HG02852 (cell line): ENCODE results near the gene LRIG3.

ENCODE experiments used
- ATAC-seq: cut with Tn5 transposase; IDR thresholded peaks from one replicate; pipeline ENCODE4 v1.9.1; 2021; ENCODE audit warnings: mild to moderate bottlenecking, moderate library complexity; ENCODE audit not compliant: unreplicated experiment

Gene LRIG3

DNA sequence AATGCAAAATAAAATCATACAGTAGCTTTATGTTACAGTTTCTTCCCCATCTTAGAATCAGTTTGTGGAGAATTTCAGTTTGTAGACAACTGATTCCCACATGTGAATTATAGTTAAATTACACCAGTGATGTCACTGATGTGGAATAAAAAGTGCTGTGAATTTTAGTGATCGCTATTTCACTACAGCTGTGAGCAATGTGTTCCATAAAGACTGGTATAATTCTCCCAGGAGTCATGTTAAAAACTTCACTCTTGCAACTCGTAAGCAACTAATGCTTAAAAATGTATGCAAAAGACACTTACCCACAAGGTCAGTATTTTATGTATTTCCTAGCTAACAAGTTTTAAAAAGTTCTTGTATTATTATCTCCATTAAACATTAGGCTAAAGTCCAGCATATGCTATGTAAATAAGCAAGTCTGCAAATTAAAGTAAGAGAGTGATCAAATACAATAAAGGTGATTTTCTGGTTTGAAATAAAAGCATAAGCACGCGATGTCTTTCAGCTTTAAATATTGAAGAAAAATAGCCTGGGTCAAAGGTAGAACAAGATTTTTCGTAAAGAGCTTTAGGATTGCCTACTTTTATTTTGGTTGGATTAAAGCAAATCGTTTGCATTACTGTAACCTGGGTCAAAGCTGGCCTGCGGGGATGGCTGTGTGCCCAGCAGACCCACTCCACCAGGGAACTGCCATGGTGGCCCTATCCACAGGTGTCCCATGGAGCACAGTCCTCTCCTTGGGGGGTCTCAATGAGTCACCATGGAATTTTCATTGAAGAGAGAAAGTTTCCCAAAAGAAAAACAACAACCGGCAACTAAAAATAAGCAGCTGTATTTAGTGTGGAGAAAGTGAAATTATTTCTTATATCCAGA lies 12.7 kb upstream of the LRIG3 start:
- ATAC-seq, result no peak

DNA sequence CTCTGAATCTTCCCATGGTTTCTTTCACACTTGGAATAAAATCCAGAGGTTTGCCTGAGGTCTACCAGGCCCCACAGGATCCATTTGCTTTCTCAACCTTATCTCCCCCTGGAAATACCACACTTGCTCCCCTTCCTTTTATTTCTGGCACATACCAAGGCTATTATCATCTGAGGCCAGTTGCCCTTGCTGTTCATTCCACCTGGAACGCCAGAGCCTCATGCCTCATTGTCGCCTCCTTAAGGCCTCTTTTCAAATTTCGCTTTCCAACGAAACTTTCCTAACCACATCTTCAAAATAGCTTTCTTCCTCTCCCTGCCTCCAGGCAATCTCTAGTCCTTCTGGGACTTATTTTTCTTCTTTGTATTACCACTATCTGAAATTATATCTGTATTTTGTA lies 11.2 kb upstream of the LRIG3 start:
- no peak for ATAC-seq

DNA sequence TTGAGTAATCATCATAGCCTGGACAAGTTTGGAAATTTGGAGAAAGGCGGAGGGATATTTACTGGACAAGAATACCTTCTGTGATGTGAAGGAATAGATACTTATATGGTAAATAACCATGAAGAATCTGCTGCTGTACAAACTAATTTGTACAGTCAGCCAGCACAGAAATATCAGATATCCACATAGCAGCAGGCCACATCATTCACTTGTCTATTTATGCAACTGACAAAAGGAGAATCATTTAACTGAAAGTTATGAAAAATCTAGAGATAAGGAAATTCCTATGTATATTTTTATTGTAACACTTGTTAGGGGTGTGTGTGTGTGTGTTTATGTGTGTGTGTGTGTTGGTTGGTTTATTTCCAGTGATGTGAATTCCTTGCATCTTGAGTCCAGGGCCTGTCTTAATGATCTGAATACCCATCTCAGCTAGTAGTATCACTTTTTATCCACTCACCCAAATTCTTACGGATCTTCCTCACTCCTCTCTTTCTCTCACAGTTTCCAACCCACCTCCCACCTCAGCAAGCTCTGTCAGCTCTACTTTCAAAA lies 10.5 kb upstream of the LRIG3 start:
- ATAC-seq, result no peak

DNA sequence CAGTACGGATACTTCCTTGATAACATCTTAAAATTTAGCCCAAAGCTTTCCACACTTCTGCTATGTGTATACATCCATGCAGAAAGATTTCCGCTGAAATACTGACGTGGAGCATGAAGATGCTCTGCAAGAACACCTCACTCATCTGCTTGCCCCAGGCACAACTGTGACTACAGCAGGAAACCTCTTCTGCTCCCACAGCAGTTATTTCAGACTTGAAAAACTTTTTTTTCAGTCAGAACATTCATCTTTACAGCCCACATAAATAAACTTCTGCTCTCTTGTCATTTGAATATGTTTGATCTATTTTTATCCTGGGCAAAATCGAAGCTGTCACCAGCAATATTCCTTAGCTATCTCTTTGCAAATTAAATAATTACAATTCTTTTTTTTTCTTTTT lies 6.8 kb upstream of the LRIG3 start:
- ATAC-seq, result no peak

GRCh38 chr12:58926586-58926985 lies 6.3 kb upstream of the LRIG3 start:
- ATAC-seq, result no peak

GRCh38 chr12:58925751-58926150 lies 5.4 kb upstream of the LRIG3 start:
- no peak for ATAC-seq

- ATAC-seq, result no peak
Observed at GRCh38 chr12:58925111-58925611, 4.9 kb upstream of the LRIG3 start.

- no peak for ATAC-seq
Observed at GRCh38 chr12:58924652-58925051, 4.3 kb upstream of the LRIG3 start.

GRCh38 chr12:58923781-58924180 lies 3.5 kb upstream of the LRIG3 start:
- ATAC-seq, result no peak

DNA sequence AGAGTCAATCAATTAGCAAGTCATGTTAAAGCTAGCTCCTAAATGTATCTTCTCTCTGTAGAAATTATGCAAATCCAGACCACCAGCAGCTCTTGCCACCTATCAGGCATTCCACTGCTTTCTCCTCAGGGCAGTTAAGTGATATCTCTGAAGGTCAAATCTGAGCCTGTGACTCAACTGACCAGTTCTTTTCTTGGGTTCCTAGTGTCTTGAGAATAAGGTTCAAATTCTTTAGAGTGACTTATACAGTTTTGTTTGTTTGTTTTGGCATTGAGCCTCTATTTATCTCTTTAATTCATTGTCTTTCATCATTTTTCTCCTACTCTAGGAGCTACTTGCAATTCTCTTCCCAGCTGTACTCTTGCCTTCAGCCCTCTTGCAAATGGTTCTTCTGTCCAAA lies 2.5 kb upstream of the LRIG3 start:
- no peak for ATAC-seq

DNA sequence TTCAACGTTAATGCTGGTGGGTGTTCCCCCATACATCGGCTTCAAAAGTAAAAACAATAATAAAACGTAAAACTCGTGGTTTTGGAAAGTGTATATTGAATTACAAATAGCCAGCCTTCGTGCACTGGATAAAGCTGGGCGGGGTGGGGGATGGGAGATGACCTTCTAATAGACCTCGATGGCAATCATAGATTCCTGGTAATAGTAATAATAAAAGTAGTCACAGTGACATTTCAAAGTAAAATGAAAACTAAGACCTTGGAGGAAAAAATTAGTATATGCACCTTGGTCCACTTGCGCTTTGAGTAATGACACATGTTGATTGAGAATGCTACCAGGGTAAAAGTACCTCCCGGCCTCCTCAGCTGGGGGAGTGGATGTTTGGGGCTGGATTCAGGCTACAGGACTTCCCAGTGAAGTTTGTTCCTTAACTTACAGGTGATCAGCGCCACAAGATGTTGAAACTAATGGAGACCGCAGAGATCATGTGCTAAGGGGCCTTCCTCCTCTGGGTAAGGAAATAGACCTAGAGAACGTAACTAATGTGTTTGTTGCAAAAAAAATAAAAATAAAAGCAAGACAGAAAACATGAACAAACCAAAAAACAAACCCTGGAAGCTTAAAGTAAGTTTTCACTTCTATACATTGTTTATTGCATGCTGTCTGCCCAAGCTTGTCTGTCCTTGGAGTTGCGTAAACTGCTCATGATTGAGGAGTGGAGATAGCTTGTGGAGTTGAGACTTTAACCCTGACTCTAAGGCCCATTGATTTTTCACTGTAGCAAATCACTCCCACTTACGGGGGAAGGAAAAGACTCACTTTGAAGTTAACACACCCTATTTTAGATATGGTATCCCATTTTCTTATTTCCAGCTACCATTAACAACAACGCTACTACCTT lies 907 bp upstream of the LRIG3 start:
- ATAC-seq, result no peak

DNA sequence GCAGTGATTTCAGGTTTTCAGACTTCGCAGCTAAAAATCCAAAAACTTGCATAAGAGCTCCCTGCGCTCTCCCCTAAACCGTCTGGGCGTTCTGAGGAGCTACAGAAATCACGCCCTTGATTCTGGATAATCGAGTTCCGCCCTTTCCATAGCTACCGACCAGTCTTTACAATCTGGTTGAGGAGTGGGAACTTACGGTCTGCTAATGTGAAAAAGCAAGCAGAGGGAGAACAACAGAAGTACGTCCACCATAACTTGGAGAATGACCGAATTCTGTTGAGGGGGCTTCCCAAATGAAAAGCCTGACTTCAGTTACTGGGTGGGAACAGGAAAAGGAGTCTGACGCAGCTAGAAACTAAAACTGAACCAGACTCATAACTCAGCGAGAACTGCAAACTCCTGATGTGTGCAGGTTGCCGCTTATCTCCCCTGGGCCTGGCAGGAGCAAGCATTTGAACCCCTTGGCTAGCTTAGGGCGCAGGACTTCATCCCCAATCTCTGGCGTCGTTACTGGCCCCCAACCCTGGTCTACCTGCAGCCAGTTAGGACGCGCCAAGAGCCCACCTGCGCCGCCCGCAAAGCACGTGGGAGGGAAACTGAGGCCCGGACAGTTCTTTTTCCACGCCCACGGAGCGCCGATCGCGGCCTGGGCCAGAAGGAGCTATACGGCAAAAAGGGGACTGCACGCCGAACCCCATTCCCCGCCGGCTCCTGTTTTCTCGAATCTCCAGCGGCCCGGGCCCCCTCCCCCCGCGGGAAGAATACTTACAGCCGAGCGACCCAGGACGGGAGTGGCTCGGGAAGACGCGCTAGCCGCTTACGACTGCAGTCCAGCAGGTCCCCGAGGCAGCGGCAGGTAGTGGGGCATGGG lies 838 bp downstream of the LRIG3 start:
- peak; percentile 35 for ATAC-seq

DNA sequence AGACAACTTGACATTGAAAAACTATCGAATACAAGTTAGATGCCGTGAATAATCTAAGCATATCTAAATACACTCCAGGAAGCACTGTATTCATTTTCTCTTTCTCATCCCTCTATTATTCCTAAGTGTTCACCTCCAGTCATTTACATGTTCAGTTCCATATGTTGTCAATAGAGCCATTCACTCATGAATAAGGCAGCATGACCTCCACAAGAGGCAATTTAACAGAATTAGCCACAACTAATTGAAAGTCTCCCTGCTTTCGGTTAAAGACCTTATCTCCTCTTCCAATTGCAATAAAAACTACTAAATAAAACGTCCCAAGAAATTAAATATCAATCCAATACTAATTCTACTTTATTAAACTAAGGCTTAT lies 1.8 kb downstream of the LRIG3 start:
- no peak for ATAC-seq

DNA sequence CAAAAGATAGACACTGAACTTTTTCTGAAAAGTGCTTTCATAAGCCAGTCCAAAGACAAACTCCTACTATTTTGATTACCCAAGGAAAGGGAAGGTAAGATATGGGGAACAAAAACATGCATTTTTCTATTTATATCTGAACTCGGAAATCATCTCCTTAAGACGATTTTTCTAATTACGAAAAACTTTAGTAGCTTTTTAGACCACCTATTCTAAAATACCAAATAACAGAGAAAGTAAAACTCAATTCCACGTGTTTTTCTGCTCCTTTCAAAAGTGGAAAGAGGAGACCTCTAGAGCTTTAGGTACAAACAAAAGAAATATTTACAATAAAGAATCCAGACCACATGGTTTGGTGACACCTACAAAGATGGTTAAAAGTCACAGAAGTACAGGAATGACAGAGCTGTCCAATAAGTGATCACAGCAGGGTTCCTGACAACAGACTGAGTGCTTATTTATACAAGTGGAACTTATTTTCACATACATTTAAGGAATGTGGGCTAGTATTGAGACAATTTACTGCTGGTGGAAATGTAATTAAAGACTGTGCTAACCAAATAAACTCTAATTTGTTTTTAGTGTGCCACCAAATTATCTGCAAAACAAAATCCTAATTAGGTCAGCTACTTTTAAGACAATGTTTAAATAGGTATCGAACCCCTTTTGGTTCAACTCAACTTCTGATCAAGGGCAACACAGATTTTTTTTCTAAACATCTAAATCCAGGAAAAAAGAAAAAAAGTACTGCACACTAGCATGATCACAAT lies 2.4 kb downstream of the LRIG3 start:
- ATAC-seq, result no peak

DNA sequence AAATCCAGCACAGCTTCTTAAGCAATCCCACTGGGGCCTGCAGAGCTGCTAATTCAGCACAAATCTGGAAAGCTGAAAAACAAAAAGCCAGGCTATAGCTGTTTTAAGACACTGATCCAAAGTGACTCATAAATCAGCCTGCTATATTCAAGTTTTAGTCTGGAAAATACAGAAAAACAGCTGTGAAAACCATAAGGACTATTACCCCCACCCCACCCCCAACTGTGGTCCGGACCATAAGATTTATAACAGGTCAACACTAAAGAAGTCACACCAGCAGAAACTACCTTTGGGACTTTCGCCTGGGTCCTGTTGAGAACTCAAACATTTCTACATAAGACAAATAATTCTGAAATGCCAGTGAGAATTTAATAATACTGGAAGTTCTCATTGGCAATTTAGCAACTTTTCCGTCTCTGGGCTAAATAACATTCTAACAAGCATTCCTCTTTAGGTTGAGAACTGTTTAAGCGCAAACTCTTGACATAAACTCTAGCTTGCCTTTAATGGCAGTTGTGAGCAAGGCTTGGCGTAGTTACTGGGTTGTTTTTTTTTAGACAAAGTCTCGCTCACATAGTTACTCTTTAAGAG lies 3.3 kb downstream of the LRIG3 start:
- ATAC-seq, result no peak

DNA sequence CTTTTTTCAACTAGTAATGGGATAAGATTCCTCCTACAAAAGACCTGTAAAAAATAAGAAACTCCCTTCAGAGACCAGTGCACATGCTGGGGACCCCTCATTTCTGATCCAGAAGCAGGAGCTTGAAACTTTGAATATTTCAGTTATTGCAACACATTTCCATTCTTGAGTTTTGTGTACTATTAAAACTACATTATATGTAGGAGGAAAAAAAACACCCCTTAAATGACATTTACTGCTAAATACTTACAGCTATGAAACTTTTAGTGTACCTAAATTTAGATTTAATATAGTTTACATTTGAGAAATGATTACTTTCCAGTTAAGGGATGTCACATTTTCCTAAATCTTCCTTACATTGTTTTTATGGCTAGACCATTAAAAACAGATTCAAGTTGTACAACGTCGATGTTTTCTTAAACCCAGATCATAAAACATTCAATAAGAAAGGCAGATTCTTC lies 4.1 kb downstream of the LRIG3 start:
- ATAC-seq, result no peak

DNA sequence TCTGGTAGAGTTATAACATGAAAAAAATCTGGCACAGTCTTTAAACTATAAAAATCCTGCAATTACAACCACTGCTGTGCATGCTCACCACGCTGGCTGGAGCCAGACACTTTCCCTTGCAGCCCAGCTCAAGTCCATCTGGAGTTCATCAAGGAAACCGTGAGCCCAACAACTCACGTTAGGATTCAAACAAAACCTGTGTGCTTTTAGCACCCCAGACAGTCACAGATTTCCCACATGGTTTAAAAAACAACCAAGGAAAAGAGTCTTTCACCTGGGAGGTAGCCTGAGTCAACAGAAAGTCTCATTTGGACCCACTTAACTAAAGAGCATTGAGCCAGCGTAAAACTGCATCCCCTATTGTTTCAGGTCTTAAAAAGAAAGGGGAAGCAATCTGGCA lies 4.7 kb downstream of the LRIG3 start:
- ATAC-seq, result no peak

DNA sequence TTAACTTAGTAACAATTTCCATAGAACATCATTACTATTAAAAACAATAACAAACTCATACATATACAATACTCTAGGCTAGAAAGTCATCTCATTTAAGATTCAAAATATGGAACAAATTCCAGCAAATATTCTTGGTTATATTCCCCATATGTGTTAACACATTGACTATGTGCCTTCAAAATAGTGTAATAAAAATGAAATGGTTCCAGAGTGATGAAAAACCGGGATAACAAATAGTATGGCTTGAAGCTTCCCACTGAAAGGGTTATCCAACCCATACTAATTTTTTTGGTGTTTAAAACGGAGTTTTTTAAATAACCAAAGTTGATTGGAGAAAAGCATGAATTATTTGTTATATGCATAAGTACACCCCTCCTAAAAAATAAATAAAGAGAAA lies 5.3 kb downstream of the LRIG3 start:
- no peak for ATAC-seq

DNA sequence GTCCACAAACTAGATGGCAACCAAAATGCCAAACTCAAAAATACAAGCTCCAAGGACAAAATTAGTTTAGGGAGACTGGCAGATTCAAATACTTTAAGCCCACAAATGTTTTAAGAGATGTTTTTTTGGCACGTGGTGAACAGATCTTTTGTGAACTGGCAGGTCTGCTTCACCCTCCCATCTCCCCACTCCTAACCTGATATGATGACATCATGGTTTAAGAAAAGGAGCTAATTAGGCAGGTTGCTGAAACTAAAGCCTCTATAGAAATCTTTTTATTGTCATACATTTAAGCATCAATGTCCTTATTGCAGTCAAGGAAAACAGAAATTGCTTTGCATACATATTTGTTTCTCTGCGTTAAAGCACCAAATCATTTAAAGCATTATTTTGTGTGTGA lies 5.8 kb downstream of the LRIG3 start:
- no peak for ATAC-seq
